HCT116 (cell line): ENCODE measurements around the gene CHST3. TPM values are rescaled to one million over a fixed set of nuclear protein-coding genes. Genes with fewer than 3 reads are reported as not detected.

ENCODE experiments used
- ATAC-seq: fragments of 200-7000 bp; cut with Tn5 transposase; 2 replicates; pipeline ENCODE4 v1.9.1; 2020; ENCODE audit warnings: mild to moderate bottlenecking, moderate library complexity
- BruUV-seq: library from RNA; stranded (reverse); fragments of 400-500 nt; replicated peaks from 2 replicates; lab custom pipeline; 2021; lab: Mats Ljungman, UMichigan
- CTCF ChIA-PET: fragments of 300-600 bp; sonication (Branson Sonifier 250); formaldehyde crosslinking; loops from one replicate; lab custom pipeline; 2021; ENCODE audit warnings: antibody characterized with exemption; lab: Charles Lee
- POLR2A ChIA-PET: fragments of 300-600, 350-600 bp; sonication (Branson Sonifier 250); formaldehyde crosslinking; loops from one replicate; lab custom pipeline; 2021; ENCODE audit warnings: antibody characterized with exemption; lab: Charles Lee
- RAD21 ChIA-PET, 2 experiments: fragments of 300-600 bp; sonication (Branson Sonifier 250); formaldehyde crosslinking; loops; one replicate each; lab custom pipeline; 2023; ENCODE audit warnings: low total read pairs in 2 of 2; ENCODE audit not compliant: uncharacterized antibody in 2 of 2, unreplicated experiment in 2 of 2, low non-redundant PET in 1 of 2; lab: Charles Lee
- DNase-seq: peaks from one replicate; pipeline ENCODE4 v3.0.0-alpha.2; 2010; ENCODE audit warnings: low read depth, low spot score
- H2AFZ ChIP-seq: fragments of 200-600 bp; shearing (Covaris generic), sonication (generic); 2 replicates; pipeline ENCODE4 v1.6.1; 2017; ENCODE audit warnings: low read depth, mixed run types, mixed read lengths, antibody characterized with exemption, low read length; ENCODE audit not compliant: poor library complexity, severe bottlenecking
- H3K27ac ChIP-seq: 2 replicates; pipeline ENCODE4 v1.5.1; 2012; ENCODE audit warnings: low read depth, low read length
- H3K27me3 ChIP-seq: fragments of 200-600 bp; sonication (generic); 2 replicates; pipeline ENCODE4 v1.6.1; 2016; ENCODE audit warnings: mixed run types, low read length, mixed read lengths; ENCODE audit not compliant: insufficient read depth
- H3K36me3 ChIP-seq, 2 experiments: fragments of 200-500 bp in 1 of 2; fragments of 200-600 bp in 1 of 2; sonication (Bioruptor generic) in 1 of 2; sonication (generic) in 1 of 2; 2 replicates each; pipeline versions ENCODE4 v1.5.1 to v1.6.1; 2014 to 2016; ENCODE audit warnings: low read length in 2 of 2, inconsistent platforms in 1 of 2, mixed read lengths in 1 of 2, mixed run types in 1 of 2; ENCODE audit not compliant: insufficient read depth in 2 of 2, control insufficient read depth in 1 of 2
- H3K4me1 ChIP-seq, 2 experiments: fragments of 200-600 bp in 1 of 2; sonication (generic) in 1 of 2; 2 replicates each; pipeline versions ENCODE4 v1.5.1 to v1.6.1; 2012 to 2017; ENCODE audit warnings: low read length in 2 of 2, inconsistent platforms in 1 of 2, mild to moderate bottlenecking in 1 of 2, mixed read lengths in 1 of 2, mixed run types in 1 of 2, moderate library complexity in 1 of 2; ENCODE audit not compliant: insufficient read depth in 2 of 2, control insufficient read depth in 1 of 2
- H3K4me2 ChIP-seq: fragments of 200-600 bp; sonication (generic); 2 replicates; pipeline ENCODE4 v1.6.1; 2017; ENCODE audit warnings: mixed run types, low read length, mixed read lengths
- H3K4me3 ChIP-seq, 2 experiments: fragments of 200-600 bp in 1 of 2; sonication (generic) in 1 of 2; replicated peaks in 1 of 2; 2 replicates each; pipeline ENCODE4 v1.5.1; 2011 to 2016; ENCODE audit warnings: low read length in 2 of 2, control low read depth in 1 of 2, low read depth in 1 of 2, mild to moderate bottlenecking in 1 of 2, mixed read lengths in 1 of 2, mixed run types in 1 of 2
- H3K79me2 ChIP-seq: fragments of 200-600 bp; sonication (generic); 2 replicates; pipeline ENCODE4 v1.6.1; 2017; ENCODE audit warnings: mild to moderate bottlenecking, mixed run types, low read length, moderate library complexity, mixed read lengths; ENCODE audit not compliant: insufficient read depth
- H3K9ac ChIP-seq: fragments of 200-600 bp; sonication (generic); 2 replicates; pipeline ENCODE4 v1.6.1; 2016; ENCODE audit warnings: low read length, mixed read lengths
- H3K9me2 ChIP-seq: fragments of 200-600 bp; sonication (generic), shearing (Covaris generic); 2 replicates; pipeline ENCODE4 v1.6.1; 2017; ENCODE audit warnings: mixed run types, mild to moderate bottlenecking, moderate library complexity; ENCODE audit not compliant: insufficient read depth
- H3K9me3 ChIP-seq, 2 experiments: fragments of 200-500 bp in 1 of 2; fragments of 200-600 bp in 1 of 2; sonication (Bioruptor generic) in 1 of 2; sonication (generic) in 1 of 2; 2 replicates each; pipeline ENCODE4 v1.6.1; 2014 to 2017; ENCODE audit warnings: low read length in 2 of 2, mixed read lengths in 2 of 2, inconsistent platforms in 1 of 2, low read depth in 1 of 2, mild to moderate bottlenecking in 1 of 2, mixed run types in 1 of 2, moderate library complexity in 1 of 2; ENCODE audit not compliant: control insufficient read depth in 1 of 2, insufficient read depth in 1 of 2
- H4K20me1 ChIP-seq: fragments of 200-600 bp; sonication (generic), shearing (Covaris generic); 2 replicates; pipeline ENCODE4 v1.6.1; 2017; ENCODE audit warnings: mixed run types, mild to moderate bottlenecking, moderate library complexity; ENCODE audit not compliant: insufficient read depth
- CBX3 ChIP-seq: IDR thresholded peaks from 2 replicates; pipeline ENCODE4 v1.6.1; 2012; ENCODE audit warnings: low read depth
- ELF1 ChIP-seq: IDR thresholded peaks from 2 replicates; pipeline ENCODE4 v1.6.1; 2012; ENCODE audit warnings: low read depth, borderline replicate concordance
- EZH2 ChIP-seq: fragments of 200-600 bp; sonication (generic); IDR thresholded peaks from 2 replicates; pipeline ENCODE4 v1.6.1; 2017; ENCODE audit warnings: antibody characterized with exemption, mixed run types
- FOSL1 ChIP-seq: IDR thresholded peaks from 2 replicates; pipeline ENCODE4 v1.6.1; 2012; ENCODE audit warnings: low read depth
- JUND ChIP-seq: IDR thresholded peaks from 2 replicates; pipeline ENCODE4 v1.6.1; 2012
- POLR2AphosphoS5 ChIP-seq: IDR thresholded peaks from 2 replicates; pipeline ENCODE4 v1.6.1; 2011; ENCODE audit warnings: mild to moderate bottlenecking, low read depth, low read length, moderate library complexity
- RAD21 ChIP-seq: IDR thresholded peaks from 2 replicates; pipeline ENCODE4 v1.6.1; 2012; ENCODE audit warnings: low read depth, mild to moderate bottlenecking
- SIN3A ChIP-seq: IDR thresholded peaks from 2 replicates; pipeline ENCODE4 v1.6.1; 2012; ENCODE audit warnings: low read depth
- TCF7L2 ChIP-seq: IDR thresholded peaks from 2 replicates; pipeline ENCODE4 v1.7.0; 2011; ENCODE audit warnings: borderline replicate concordance, inconsistent platforms; ENCODE audit not compliant: insufficient read depth, insufficient read length; ENCODE audit errors: extremely low read depth
- ZFX ChIP-seq: fragments of 450-650 bp; IDR thresholded peaks from 2 replicates; pipeline ENCODE4 v1.6.1; 2017
- intact Hi-C: fragments of 100-400 bp; cut with micrococcal nuclease; formaldehyde crosslinking; loops from 2 replicates; pipeline ENCODE4 v1.10.0; 2022
- total RNA-seq: library from RNA; stranded (reverse); gene quantifications from one replicate; pipeline ENCODE4 v1.2.1, GENCODE V29; 2021; ENCODE audit not compliant: unreplicated experiment
- TF ChIP-seq, protein P1 (sequence below): IDR thresholded peaks from 2 replicates; pipeline ENCODE4 v1.6.1; 2012; ENCODE audit warnings: low read depth
- TF ChIP-seq, protein P2 (sequence below): IDR thresholded peaks from 2 replicates; pipeline ENCODE4 v1.6.1; 2012
- TF ChIP-seq, protein P3 (sequence below): IDR thresholded peaks from 2 replicates; pipeline ENCODE4 v1.6.1; 2012
- TF ChIP-seq, protein P4 (sequence below): IDR thresholded peaks from 2 replicates; pipeline ENCODE4 v1.6.1; 2011; ENCODE audit warnings: mild to moderate bottlenecking, low read length, moderate library complexity; ENCODE audit not compliant: insufficient replicate concordance; ENCODE audit errors: extremely low read depth

CHST3 gene
- total RNA-seq, 1 experiment from 2014 or later, result 10.6 TPM

DNA sequence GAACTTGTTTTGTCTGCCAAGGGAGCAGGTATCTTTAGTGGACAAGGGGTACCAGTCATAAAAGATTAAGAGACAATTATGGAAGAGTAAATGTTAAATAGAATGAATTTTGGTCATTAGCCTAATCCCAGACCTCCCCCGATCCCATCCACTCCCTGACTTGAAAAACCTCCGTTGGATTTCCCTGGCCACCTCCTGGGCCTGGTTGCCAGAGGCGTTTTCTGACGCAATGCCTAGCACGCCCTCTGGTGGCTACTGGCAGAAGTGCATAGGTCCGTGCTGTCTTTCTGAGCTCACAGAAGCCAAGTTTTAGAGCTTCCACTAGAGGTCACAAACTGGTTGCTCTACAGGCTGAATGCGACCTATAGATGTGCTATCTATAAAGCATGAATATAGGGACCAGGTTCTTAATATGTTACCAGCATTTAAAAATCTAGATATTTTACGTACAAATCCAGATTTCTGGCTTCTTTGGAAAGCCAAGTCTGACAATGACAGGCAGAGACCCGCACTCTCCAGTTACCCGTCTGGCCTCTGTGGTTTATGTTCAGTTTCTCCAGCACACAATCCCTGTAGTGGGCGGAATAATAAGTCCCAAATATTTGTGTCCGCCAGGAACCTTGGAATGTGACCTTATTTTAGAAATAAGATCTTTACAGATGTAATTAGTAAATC lies 84.4 kb downstream of the CHST3 start (continued):
- TF ChIP-seq SIN3A (no peak), FOSL1 (no peak), ELF1 (no peak), RAD21 (peak; percentile 100), CBX3 (0 out of 2 replicates have a peak, but pooled peaks have one; percentile 26), JUND (no peak), ZFX (no peak)
- TF ChIP-seq, protein P1, sequence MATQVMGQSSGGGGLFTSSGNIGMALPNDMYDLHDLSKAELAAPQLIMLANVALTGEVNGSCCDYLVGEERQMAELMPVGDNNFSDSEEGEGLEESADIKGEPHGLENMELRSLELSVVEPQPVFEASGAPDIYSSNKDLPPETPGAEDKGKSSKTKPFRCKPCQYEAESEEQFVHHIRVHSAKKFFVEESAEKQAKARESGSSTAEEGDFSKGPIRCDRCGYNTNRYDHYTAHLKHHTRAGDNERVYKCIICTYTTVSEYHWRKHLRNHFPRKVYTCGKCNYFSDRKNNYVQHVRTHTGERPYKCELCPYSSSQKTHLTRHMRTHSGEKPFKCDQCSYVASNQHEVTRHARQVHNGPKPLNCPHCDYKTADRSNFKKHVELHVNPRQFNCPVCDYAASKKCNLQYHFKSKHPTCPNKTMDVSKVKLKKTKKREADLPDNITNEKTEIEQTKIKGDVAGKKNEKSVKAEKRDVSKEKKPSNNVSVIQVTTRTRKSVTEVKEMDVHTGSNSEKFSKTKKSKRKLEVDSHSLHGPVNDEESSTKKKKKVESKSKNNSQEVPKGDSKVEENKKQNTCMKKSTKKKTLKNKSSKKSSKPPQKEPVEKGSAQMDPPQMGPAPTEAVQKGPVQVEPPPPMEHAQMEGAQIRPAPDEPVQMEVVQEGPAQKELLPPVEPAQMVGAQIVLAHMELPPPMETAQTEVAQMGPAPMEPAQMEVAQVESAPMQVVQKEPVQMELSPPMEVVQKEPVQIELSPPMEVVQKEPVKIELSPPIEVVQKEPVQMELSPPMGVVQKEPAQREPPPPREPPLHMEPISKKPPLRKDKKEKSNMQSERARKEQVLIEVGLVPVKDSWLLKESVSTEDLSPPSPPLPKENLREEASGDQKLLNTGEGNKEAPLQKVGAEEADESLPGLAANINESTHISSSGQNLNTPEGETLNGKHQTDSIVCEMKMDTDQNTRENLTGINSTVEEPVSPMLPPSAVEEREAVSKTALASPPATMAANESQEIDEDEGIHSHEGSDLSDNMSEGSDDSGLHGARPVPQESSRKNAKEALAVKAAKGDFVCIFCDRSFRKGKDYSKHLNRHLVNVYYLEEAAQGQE, result no peak
- TF ChIP-seq, protein P2, sequence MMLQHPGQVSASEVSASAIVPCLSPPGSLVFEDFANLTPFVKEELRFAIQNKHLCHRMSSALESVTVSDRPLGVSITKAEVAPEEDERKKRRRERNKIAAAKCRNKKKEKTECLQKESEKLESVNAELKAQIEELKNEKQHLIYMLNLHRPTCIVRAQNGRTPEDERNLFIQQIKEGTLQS, result no peak
- TF ChIP-seq, protein P3, sequence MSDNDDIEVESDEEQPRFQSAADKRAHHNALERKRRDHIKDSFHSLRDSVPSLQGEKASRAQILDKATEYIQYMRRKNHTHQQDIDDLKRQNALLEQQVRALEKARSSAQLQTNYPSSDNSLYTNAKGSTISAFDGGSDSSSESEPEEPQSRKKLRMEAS, result no peak

DNA sequence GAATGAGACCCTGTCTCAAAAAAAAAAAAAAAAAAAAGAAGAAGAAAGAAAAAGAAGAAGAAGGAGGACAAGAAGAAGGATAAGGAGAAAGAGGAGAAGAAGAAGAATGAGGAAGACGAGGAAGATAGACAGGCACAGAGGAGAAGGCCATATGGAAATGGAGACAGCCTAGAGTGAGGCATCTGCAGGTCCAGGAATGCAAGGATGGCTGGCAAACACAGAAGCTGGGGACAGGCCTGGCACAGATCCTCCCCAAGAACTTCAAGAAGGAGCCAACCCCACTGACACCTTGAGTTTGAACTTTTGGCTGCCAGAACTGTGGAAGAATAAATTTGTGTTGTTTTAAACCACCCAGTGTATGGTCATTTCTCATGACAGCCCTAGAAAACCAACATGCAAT lies 85.3 kb downstream of the CHST3 start:
- no TSS peak for BruUV-seq
- Histone ChIP-seq H3K36me3 (no peaks in the 10 kb centered on the region), H4K20me1 (no peaks in the 10 kb centered on the region), H3K79me2 (no peaks in the 10 kb centered on the region), H2AFZ (no peak overlapping the region), H3K4me2 (no peak overlapping the region), H3K9me2 (no peaks in the 10 kb centered on the region), H3K9ac (no peak overlapping the region), H3K4me3 (no peak overlapping the region), H3K27me3 (no peaks in the 10 kb centered on the region), H3K4me1 (peaks cover 0 to 4% of the 10 kb centered on the region in 2 experiments; a peak in 1 of 4 replicates), H3K9me3 (peaks cover 0 to 6% of the 10 kb centered on the region in 2 experiments; a peak in 1 of 4 replicates), H3K27ac (no peak overlapping the region)
- POLR2A ChIA-PET, result no interaction called here
- DNase-seq (no peak), ATAC-seq (no peak)
- RAD21 ChIA-PET, result interaction anchor here (1.2 to 1.6 kb wide), 2 partner anchors 94 kb away, joined by 7 to 10 read pairs; no protein-coding TSS in a partner anchor
- intact Hi-C loops, result loop anchor here (5.0 kb wide), 3 partner anchors 132 to 737 kb away; no protein-coding TSS in a partner anchor
- CTCF ChIA-PET, result interaction anchor here (1.1 to 3.3 kb wide), 13 partner anchors 8 to 289 kb away, joined by 3 to 51 read pairs (median 6); no protein-coding TSS in a partner anchor
- TF ChIP-seq TCF7L2 (no peak), POLR2AphosphoS5 (no peak), RAD21 (no peak), EZH2 (no peak), JUND (no peak)
- TF ChIP-seq, protein P1, result no peak
- TF ChIP-seq, protein P4, sequence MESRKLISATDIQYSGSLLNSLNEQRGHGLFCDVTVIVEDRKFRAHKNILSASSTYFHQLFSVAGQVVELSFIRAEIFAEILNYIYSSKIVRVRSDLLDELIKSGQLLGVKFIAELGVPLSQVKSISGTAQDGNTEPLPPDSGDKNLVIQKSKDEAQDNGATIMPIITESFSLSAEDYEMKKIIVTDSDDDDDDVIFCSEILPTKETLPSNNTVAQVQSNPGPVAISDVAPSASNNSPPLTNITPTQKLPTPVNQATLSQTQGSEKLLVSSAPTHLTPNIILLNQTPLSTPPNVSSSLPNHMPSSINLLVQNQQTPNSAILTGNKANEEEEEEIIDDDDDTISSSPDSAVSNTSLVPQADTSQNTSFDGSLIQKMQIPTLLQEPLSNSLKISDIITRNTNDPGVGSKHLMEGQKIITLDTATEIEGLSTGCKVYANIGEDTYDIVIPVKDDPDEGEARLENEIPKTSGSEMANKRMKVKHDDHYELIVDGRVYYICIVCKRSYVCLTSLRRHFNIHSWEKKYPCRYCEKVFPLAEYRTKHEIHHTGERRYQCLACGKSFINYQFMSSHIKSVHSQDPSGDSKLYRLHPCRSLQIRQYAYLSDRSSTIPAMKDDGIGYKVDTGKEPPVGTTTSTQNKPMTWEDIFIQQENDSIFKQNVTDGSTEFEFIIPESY, result no peak
